OCI-LY3 (cell line): Measurements from ENCODE around the gene TEAD1.

Source experiments
- H2AFZ ChIP-seq: fragments of 200-600, 300-600 bp; shearing (Covaris generic); 2 replicates; pipeline ENCODE4 v1.6.0; 2014; ENCODE audit warnings: antibody characterized with exemption, low read depth, low read length
- H3K27ac ChIP-seq: fragments of 200-600, 300-600 bp; sonication (generic); 2 replicates; pipeline ENCODE4 v1.5.1; 2014; ENCODE audit warnings: mild to moderate bottlenecking, low read length, moderate library complexity, mixed read lengths
- H3K27me3 ChIP-seq: fragments of 200-600, 300-600 bp; sonication (generic); 2 replicates; pipeline ENCODE4 v1.6.1; 2014; ENCODE audit warnings: low read depth, low read length, mixed read lengths
- H3K36me3 ChIP-seq: fragments of 200-600, 300-600 bp; sonication (generic); replicated peaks from 2 replicates; pipeline ENCODE3; 2014; ENCODE audit warnings: low read depth, low read length, mixed read lengths
- H3K4me1 ChIP-seq: fragments of 300-600, 200-600 bp; sonication (generic); 2 replicates; pipeline ENCODE4 v1.6.1; 2014; ENCODE audit warnings: low read length, mixed read lengths
- H3K4me2 ChIP-seq: fragments of 200-600, 300-600 bp; sonication (generic); 2 replicates; pipeline ENCODE4 v1.6.1; 2014; ENCODE audit warnings: low read length, mixed read lengths
- H3K4me3 ChIP-seq: fragments of 300-600, 200-600 bp; sonication (generic); 2 replicates; pipeline ENCODE4 v1.5.1; 2014; ENCODE audit warnings: antibody characterized with exemption, mild to moderate bottlenecking, low read length, moderate library complexity
- H3K79me2 ChIP-seq: fragments of 300-600, 200-600 bp; shearing (Covaris generic); 2 replicates; pipeline ENCODE4 v1.6.1; 2014; ENCODE audit warnings: mild to moderate bottlenecking, low read length, mixed read lengths
- H3K9ac ChIP-seq: fragments of 300-600, 200-600 bp; shearing (Covaris generic); 2 replicates; pipeline ENCODE4 v1.6.0; 2014; ENCODE audit warnings: mild to moderate bottlenecking, low read length, moderate library complexity
- H3K9me3 ChIP-seq: fragments of 200-600, 300-600 bp; shearing (Covaris generic); 2 replicates; pipeline ENCODE4 v1.6.1; 2014; ENCODE audit warnings: low read length, mixed read lengths; ENCODE audit not compliant: insufficient read depth
- H4K20me1 ChIP-seq: fragments of 200-600, 300-600 bp; sonication (generic); 2 replicates; pipeline ENCODE4 v1.6.1; 2016; ENCODE audit warnings: low read length, mixed read lengths; ENCODE audit not compliant: insufficient read depth
- CTCF ChIP-seq: fragments of 200-600, 300-600 bp; sonication (generic); IDR thresholded peaks from 2 replicates; pipeline ENCODE4 v1.5.1; 2014; ENCODE audit warnings: antibody characterized with exemption, low read length, low read depth
- EZH2phosphoT487 ChIP-seq: fragments of 200-600 bp; shearing (Covaris generic); IDR thresholded peaks from 2 replicates; pipeline ENCODE4 v1.6.1; 2018; ENCODE audit warnings: antibody characterized with exemption, mixed run types, low read depth

The TEAD1 gene

GRCh38 chr11:12983336-12983735, 309.1 kb downstream of the TEAD1 start:
- Histone ChIP-seq H2AFZ (no peak overlapping the region), H3K27me3 (peaks cover 17% of the 10 kb centered on the region), H3K27ac (no peak overlapping the region), H3K9ac (no peak overlapping the region), H3K4me1 (no peaks in the 10 kb centered on the region), H3K9me3 (no peaks in the 10 kb centered on the region), H3K79me2 (no peaks in the 10 kb centered on the region), H4K20me1 (no peaks in the 10 kb centered on the region), H3K4me3 (no peak overlapping the region), H3K36me3 (no peaks in the 10 kb centered on the region), H3K4me2 (no peak overlapping the region)
- no peak for TF ChIP-seq CTCF
- no peak for TF ChIP-seq EZH2phosphoT487

- H3K4me2 ChIP-seq = no peak overlapping the region
- H3K27ac ChIP-seq = no peak overlapping the region
- H4K20me1 ChIP-seq = no peaks in the 10 kb centered on the region
- no peak overlapping the region for H3K9ac ChIP-seq
- H2AFZ ChIP-seq = no peak overlapping the region
- no peaks in the 10 kb centered on the region for H3K79me2 ChIP-seq
- no peak for TF ChIP-seq EZH2phosphoT487
- TF ChIP-seq CTCF = no peak
- H3K4me3 ChIP-seq = no peak overlapping the region
- H3K9me3 ChIP-seq = no peaks in the 10 kb centered on the region
- peaks cover 14% of the 10 kb centered on the region for H3K27me3 ChIP-seq
- H3K36me3 ChIP-seq = no peaks in the 10 kb centered on the region
- H3K4me1 ChIP-seq = no peaks in the 10 kb centered on the region
These were observed 312.1 kb downstream of the TEAD1 start for GRCh38 chr11:12986194-12986898.

- H2AFZ ChIP-seq = no peak overlapping the region
- H3K9me3 ChIP-seq = no peaks in the 10 kb centered on the region
- H4K20me1 ChIP-seq = no peaks in the 10 kb centered on the region
- H3K4me1 ChIP-seq = peaks cover 5% of the 10 kb centered on the region; the same call in 1 of the 2 replicates
- H3K27me3 ChIP-seq = peaks cover 7% of the 10 kb centered on the region
- no peak overlapping the region for H3K9ac ChIP-seq
- TF ChIP-seq EZH2phosphoT487 = no peak
- TF ChIP-seq CTCF = no peak
- H3K79me2 ChIP-seq = no peaks in the 10 kb centered on the region
- H3K4me3 ChIP-seq = no peak overlapping the region
- H3K27ac ChIP-seq = no peak overlapping the region
- H3K36me3 ChIP-seq = no peaks in the 10 kb centered on the region
- no peak overlapping the region for H3K4me2 ChIP-seq
These were observed 315.4 kb downstream of the TEAD1 start for GRCh38 chr11:12989428-12990161.

- TF ChIP-seq EZH2phosphoT487 (no peak), CTCF (no peak)
- H3K9me3 ChIP-seq = no peaks in the 10 kb centered on the region
These were observed 315.9 kb downstream of the TEAD1 start for GRCh38 chr11:12990162-12990480.

More at GRCh38 chr11:12990162-12990480, 315.9 kb downstream of the TEAD1 start:
- H2AFZ ChIP-seq = no peak overlapping the region
- H3K27ac ChIP-seq = no peak overlapping the region
- peaks cover 6% of the 10 kb centered on the region; the same call in 1 of the 2 replicates for H3K4me1 ChIP-seq
- H3K27me3 ChIP-seq = peaks cover 7% of the 10 kb centered on the region
- H3K4me3 ChIP-seq = no peak overlapping the region
- H4K20me1 ChIP-seq = no peaks in the 10 kb centered on the region
- no peak overlapping the region for H3K9ac ChIP-seq
- H3K4me2 ChIP-seq = no peak overlapping the region
- no peaks in the 10 kb centered on the region for H3K79me2 ChIP-seq
- no peaks in the 10 kb centered on the region for H3K36me3 ChIP-seq
